Prostate gland (tissue), 2 donors: ENCODE data around the gene SVOPL. TPM values are rescaled to one million over a fixed set of nuclear protein-coding genes. Genes with fewer than 3 reads are reported as not detected.

ENCODE experiments used
- DNase-seq: peaks from one replicate; pipeline ENCODE4 v3.0.0-alpha.2; 2019; ENCODE audit warnings: low spot score
- H3K27ac ChIP-seq, 2 donors: fragments of 200-600 bp; sonication (generic); 2 replicates each; pipeline ENCODE4 v1.5.1; 2017 to 2019
- H3K27me3 ChIP-seq: fragments of 200-600 bp; sonication (generic); replicated peaks from 2 replicates; pipeline ENCODE4 v1.5.1; 2019; ENCODE audit not compliant: insufficient read depth
- H3K36me3 ChIP-seq, 2 donors: fragments of 200-600 bp; sonication (generic); 1 replicate in 1 of 2; 2 replicates in 1 of 2; pipeline versions ENCODE4 v1.5.1 to v1.8.1; 2017 to 2019
- H3K4me1 ChIP-seq: fragments of 200-600 bp; sonication (generic); replicated peaks from 2 replicates; pipeline ENCODE4 v1.5.1; 2019
- H3K4me3 ChIP-seq, 2 donors: fragments of 200-600 bp; sonication (generic); 2 replicates each; pipeline ENCODE4 v1.5.1; 2017 to 2019
- H3K9me3 ChIP-seq: fragments of 200-600 bp; sonication (generic); 2 replicates; pipeline ENCODE4 v1.5.1; 2017
- POLR2A ChIP-seq: fragments of 450-650 bp; IDR thresholded peaks from one replicate; pipeline ENCODE4 v1.6.1; 2016; ENCODE audit warnings: antibody characterized with exemption, mild to moderate bottlenecking
- POLR2AphosphoS5 ChIP-seq: sonication (generic); formaldehyde crosslinking; IDR thresholded peaks from one replicate; pipeline ENCODE4 v1.6.1; 2017; ENCODE audit warnings: antibody characterized with exemption
- WGBS: methylation state at CpG from one replicate; pipeline ENCODE4 v1.1.5; 2018; 5-methylcytosine and 5-hydroxymethylcytosine counted together
- intact Hi-C: fragments of 100-400 bp; cut with DNase I; formaldehyde crosslinking; loops from one replicate; pipeline ENCODE4 v1.14.2; 2022
- total RNA-seq, 2 donors: library from RNA; depleted of rRNA; stranded (reverse); fragments of >200 nt; gene quantifications; one replicate each; pipeline ENCODE4 v1.1.0, GENCODE V29; 2016
- TF ChIP-seq, protein P1 (sequence below), 4 experiments: fragments of 200-600 bp in 2 of 4; fragments of 450-650 bp in 2 of 4; sonication (generic) in 2 of 4; IDR thresholded peaks; 1 replicate in 3 of 4; 2 replicates in 1 of 4; pipeline ENCODE4 v1.5.1; 2016 to 2019; ENCODE audit warnings: antibody characterized with exemption in 4 of 4, mild to moderate bottlenecking in 2 of 4, moderate library complexity in 2 of 4

SVOPL gene, protein sequence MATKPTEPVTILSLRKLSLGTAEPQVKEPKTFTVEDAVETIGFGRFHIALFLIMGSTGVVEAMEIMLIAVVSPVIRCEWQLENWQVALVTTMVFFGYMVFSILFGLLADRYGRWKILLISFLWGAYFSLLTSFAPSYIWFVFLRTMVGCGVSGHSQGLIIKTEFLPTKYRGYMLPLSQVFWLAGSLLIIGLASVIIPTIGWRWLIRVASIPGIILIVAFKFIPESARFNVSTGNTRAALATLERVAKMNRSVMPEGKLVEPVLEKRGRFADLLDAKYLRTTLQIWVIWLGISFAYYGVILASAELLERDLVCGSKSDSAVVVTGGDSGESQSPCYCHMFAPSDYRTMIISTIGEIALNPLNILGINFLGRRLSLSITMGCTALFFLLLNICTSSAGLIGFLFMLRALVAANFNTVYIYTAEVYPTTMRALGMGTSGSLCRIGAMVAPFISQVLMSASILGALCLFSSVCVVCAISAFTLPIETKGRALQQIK
- total RNA-seq, result under 1 TPM in 1 of 2 donors, not detected in 1; 0.36 TPM

DNA sequence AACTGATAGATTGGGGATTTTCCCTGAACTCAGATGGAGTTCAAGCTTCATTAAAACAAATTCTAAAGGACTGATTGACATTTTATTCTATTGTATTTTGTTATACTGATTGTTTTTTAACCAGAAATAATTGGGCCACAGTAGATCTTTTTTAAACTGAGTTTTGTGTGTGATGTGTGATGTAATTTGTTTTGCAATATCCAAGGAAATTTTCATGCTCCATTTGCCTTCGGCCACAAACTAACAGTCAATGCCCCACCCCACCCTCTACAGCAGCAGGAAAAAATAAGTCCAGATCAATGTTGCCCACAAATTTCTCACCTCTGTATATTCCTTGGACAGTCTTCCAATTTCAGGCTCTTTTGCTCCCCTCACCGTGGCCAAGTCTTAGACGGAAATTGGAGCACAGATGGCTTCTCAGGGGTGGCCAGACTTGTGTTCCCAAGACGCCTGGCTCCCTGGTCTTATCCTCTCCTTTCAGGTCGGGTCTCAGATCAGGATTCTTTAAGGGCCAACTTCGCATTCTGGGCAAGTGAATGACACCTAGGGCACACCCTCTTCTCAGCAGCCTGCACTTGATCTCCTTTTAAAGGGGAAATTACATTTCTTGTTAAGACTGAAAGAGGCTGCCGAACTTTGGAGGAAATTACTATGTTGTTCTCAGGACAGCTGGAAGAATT lies at the start of gene SVOPL:
Gene SVOPL, minus strand, starts transcription at position 506 of the 680 bp plus-strand sequence. CDS start 22,317 bp downstream, outside the sequence.
- 61% methylated on average over 7 of the region's 7 CpGs for WGBS
- intact Hi-C loops, result no loop called here
- Histone ChIP-seq H3K27me3 (no peaks in the 10 kb centered on the region), H3K4me3 (no peak within 1 kb of the TSS), H3K27ac (no peak within 1 kb of the TSS), H3K4me1 (no peaks in the 10 kb centered on the region), H3K36me3 (no peaks in the 10 kb centered on the region), H3K9me3 (no peaks in the 10 kb centered on the region)
- DNase-seq, result no peak
- no peak for TF ChIP-seq POLR2A
- TF ChIP-seq, protein P1, sequence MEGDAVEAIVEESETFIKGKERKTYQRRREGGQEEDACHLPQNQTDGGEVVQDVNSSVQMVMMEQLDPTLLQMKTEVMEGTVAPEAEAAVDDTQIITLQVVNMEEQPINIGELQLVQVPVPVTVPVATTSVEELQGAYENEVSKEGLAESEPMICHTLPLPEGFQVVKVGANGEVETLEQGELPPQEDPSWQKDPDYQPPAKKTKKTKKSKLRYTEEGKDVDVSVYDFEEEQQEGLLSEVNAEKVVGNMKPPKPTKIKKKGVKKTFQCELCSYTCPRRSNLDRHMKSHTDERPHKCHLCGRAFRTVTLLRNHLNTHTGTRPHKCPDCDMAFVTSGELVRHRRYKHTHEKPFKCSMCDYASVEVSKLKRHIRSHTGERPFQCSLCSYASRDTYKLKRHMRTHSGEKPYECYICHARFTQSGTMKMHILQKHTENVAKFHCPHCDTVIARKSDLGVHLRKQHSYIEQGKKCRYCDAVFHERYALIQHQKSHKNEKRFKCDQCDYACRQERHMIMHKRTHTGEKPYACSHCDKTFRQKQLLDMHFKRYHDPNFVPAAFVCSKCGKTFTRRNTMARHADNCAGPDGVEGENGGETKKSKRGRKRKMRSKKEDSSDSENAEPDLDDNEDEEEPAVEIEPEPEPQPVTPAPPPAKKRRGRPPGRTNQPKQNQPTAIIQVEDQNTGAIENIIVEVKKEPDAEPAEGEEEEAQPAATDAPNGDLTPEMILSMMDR (IDR thresholded peaks at IDR 0.05), result no peak
- TF ChIP-seq POLR2AphosphoS5, result no peak

DNA sequence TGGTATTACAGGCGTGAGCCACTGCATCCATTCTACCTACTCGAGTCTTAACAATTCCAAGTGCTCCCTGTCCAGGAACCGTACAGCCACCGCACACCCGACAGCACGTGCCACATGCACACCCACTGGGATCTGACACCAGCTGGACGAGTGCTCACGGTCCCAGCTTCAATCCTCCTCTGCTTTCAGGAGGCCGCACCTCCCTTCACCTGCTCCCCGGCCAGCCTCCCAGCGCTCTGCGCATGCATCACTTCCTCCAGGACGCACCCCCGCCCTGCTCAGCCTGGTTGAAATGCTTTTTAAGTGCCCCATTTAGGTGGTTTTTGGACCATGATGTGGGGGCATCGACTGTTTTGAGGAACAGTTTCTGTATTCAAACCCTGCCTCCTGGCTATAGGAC lies 49.3 kb upstream of the SVOPL start:
- no peak for TF ChIP-seq POLR2A
- TF ChIP-seq, protein P1 (IDR thresholded peaks at IDR 0.05), result no peak
- no peak for TF ChIP-seq POLR2AphosphoS5
- Histone ChIP-seq H3K36me3 (no peaks in the 10 kb centered on the region), H3K9me3 (no peaks in the 10 kb centered on the region), H3K4me3 (no peak overlapping the region), H3K27me3 (no peaks in the 10 kb centered on the region), H3K27ac (no peak overlapping the region), H3K4me1 (no peaks in the 10 kb centered on the region)
- whole genome bisulfite sequencing, result 93% methylated on average over 15 of the region's 15 CpGs
- no peak for DNase-seq
- intact Hi-C loops, result no loop called here

DNA sequence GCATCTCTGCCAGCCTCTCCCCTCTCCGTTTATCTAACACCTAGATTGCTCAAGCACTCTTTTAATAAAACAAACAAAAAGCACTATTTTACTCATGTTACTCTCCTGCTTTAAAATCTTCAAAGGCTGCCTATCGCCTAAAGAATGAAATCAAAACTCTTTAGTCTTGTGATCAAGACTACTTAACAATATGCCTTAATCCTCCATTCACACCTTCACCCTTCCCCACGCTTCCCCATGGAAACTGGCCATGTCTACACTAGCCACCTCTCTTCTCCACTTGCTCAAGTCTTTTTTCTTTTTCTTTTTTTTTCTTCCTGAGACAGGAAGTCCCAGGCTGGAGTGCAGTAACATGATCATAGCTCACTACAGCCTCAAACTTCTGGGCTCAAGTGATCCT lies 48.8 kb upstream of the SVOPL start:
- intact Hi-C loops, result no loop called here
- no peaks in the 10 kb centered on the region for H3K9me3 ChIP-seq
- no peaks in the 10 kb centered on the region for H3K27me3 ChIP-seq
- no peaks in the 10 kb centered on the region for H3K36me3 ChIP-seq
- no peak overlapping the region for H3K27ac ChIP-seq
- H3K4me1 ChIP-seq, result no peaks in the 10 kb centered on the region
- TF ChIP-seq, protein P1 (IDR thresholded peaks at IDR 0.05), result no peak
- TF ChIP-seq POLR2AphosphoS5 (no peak), POLR2A (no peak)
- 41% methylated on average over 3 of the region's 3 CpGs for WGBS
- no peak for DNase-seq
- H3K4me3 ChIP-seq, result no peak overlapping the region

DNA sequence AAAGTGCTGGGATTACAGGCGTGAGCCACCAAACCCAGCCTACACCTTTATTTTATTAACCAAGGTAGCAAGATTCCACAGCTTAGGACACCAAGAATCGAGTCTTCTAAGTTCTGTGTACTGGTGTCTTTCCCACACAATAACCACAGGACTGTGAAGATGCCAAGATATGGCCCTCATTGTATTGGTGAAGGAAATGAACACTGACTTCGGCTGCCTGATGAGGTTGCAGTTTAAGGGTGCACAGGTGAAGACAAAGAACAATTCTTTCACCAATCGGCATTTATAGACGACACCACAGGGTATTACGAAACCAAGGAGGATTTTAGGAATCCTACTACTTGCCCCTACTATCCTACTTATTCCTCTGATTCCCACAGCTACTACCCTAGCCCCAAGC lies 47.5 kb upstream of the SVOPL start:
- TF ChIP-seq POLR2A, result no peak
- no peak for TF ChIP-seq POLR2AphosphoS5
- TF ChIP-seq, protein P1 (IDR thresholded peaks at IDR 0.05), result no peak
- Histone ChIP-seq H3K9me3 (no peaks in the 10 kb centered on the region), H3K27ac (no peak overlapping the region), H3K4me3 (no peak overlapping the region), H3K36me3 (no peaks in the 10 kb centered on the region), H3K4me1 (no peaks in the 10 kb centered on the region), H3K27me3 (no peaks in the 10 kb centered on the region)
- no peak for DNase-seq
- intact Hi-C loops, result no loop called here
- 76% methylated on average over 6 of the region's 6 CpGs for whole genome bisulfite sequencing
